Endothelial cell of umbilical vein (primary cell): ENCODE results near the gene HSF2BP. TPM values are rescaled to one million over a fixed set of nuclear protein-coding genes. Genes with fewer than 3 reads are reported as not detected.

Experiments
- BruUV-seq: library from RNA; stranded (reverse); fragments of 400-500 nt; replicated peaks from 2 replicates; lab custom pipeline; 2021; lab: Mats Ljungman, UMichigan
- CTCF ChIA-PET: fragments of 300-600, 350-600 bp; sonication (Branson Sonifier 250); formaldehyde crosslinking; loops from one replicate; lab custom pipeline; 2021; ENCODE audit warnings: antibody characterized with exemption, inconsistent platforms; lab: Charles Lee
- POLR2A ChIA-PET: fragments of 300-600, 350-600 bp; sonication (Branson Sonifier 250); formaldehyde crosslinking; loops from one replicate; lab custom pipeline; 2021; ENCODE audit warnings: antibody characterized with exemption, inconsistent platforms; lab: Charles Lee
- DNase-seq: peaks from one replicate; pipeline ENCODE4 v3.0.0-alpha.2; 2011; ENCODE audit warnings: low read depth, low spot score
- FAIRE-seq: peaks from 2 replicates; lab custom pipeline; 2011; peaks lifted over from hg19 to GRCh38; lab: Jason Lieb, UNC
- H2AFZ ChIP-seq: 2 replicates; pipeline ENCODE4 v1.6.0; 2012; ENCODE audit warnings: low read depth, low read length, control low read depth, inconsistent platforms
- H3K27ac ChIP-seq: 2 replicates; pipeline ENCODE4 v1.5.1; 2011; ENCODE audit warnings: low read depth, mild to moderate bottlenecking, control low read depth, low read length, moderate library complexity; ENCODE audit not compliant: insufficient read depth
- H3K27me3 ChIP-seq, 2 experiments: 2 replicates each; pipeline versions ENCODE4 v1.6.0 to v1.6.1; 2011; ENCODE audit warnings: low read length in 2 of 2, mixed read lengths in 1 of 2; ENCODE audit not compliant: control insufficient read depth in 2 of 2, insufficient read depth in 2 of 2
- H3K36me3 ChIP-seq, 2 experiments: 2 replicates in 1 of 2; 3 replicates in 1 of 2; pipeline ENCODE4 v1.5.1; 2011; ENCODE audit warnings: low read length in 2 of 2, mild to moderate bottlenecking in 1 of 2, moderate library complexity in 1 of 2; ENCODE audit not compliant: control insufficient read depth in 2 of 2, insufficient read depth in 2 of 2; ENCODE audit errors: extremely low read depth in 1 of 2
- H3K4me1 ChIP-seq: 3 replicates; pipeline ENCODE4 v1.5.1; 2011; ENCODE audit warnings: mild to moderate bottlenecking, low read length; ENCODE audit not compliant: control insufficient read depth, insufficient read depth; ENCODE audit errors: extremely low read depth
- H3K4me2 ChIP-seq: 2 replicates; pipeline ENCODE4 v1.6.1; 2011; ENCODE audit warnings: low read length, control low read depth, mixed read lengths; ENCODE audit not compliant: insufficient read depth
- H3K4me3 ChIP-seq, 3 experiments: fragments of 200-600 bp in 1 of 3; sonication (generic), shearing (Covaris generic) in 1 of 3; replicated peaks in 1 of 3; 2 replicates each; pipeline ENCODE4 v1.5.1; 2011 to 2016; ENCODE audit warnings: control low read depth in 3 of 3, low read length in 3 of 3, mild to moderate bottlenecking in 2 of 3, inconsistent platforms in 1 of 3, low read depth in 1 of 3, moderate library complexity in 1 of 3; ENCODE audit not compliant: insufficient read depth in 1 of 3
- H3K79me2 ChIP-seq: 2 replicates; pipeline ENCODE4 v1.6.0; 2012; ENCODE audit warnings: low read length, inconsistent platforms; ENCODE audit not compliant: control insufficient read depth, insufficient read depth
- H3K9ac ChIP-seq: replicated peaks from 2 replicates; pipeline ENCODE3; 2011; ENCODE audit warnings: low read length, control low read depth; ENCODE audit not compliant: insufficient read depth; ENCODE audit errors: extremely low read depth
- H3K9me1 ChIP-seq: replicated peaks from 3 replicates; pipeline ENCODE4 v1.6.0; 2011; ENCODE audit warnings: mild to moderate bottlenecking, low read length; ENCODE audit not compliant: control insufficient read depth, insufficient read depth; ENCODE audit errors: extremely low read depth
- H3K9me3 ChIP-seq: replicated peaks from 2 replicates; pipeline ENCODE4 v1.5.1; 2012; ENCODE audit warnings: low read length, inconsistent platforms; ENCODE audit not compliant: control insufficient read depth, insufficient read depth
- H4K20me1 ChIP-seq: replicated peaks from 2 replicates; pipeline ENCODE3; 2011; ENCODE audit warnings: mild to moderate bottlenecking, low read length; ENCODE audit not compliant: control insufficient read depth, insufficient read depth; ENCODE audit errors: extremely low read depth
- EZH2 ChIP-seq: IDR thresholded peaks from 2 replicates; pipeline ENCODE4 v1.6.1; 2012; ENCODE audit warnings: borderline replicate concordance, low read depth, mild to moderate bottlenecking, moderate library complexity, low read length, inconsistent platforms; ENCODE audit not compliant: severe bottlenecking
- FOS ChIP-seq: IDR thresholded peaks from 2 replicates; pipeline ENCODE4 v1.6.1; 2011; ENCODE audit warnings: mild to moderate bottlenecking, low read length, moderate library complexity, borderline replicate concordance; ENCODE audit not compliant: insufficient read depth
- GATA2 ChIP-seq: IDR thresholded peaks from 2 replicates; pipeline ENCODE4 v1.7.0; 2011; ENCODE audit warnings: low read depth, mild to moderate bottlenecking, moderate library complexity, mixed read lengths, low read length; ENCODE audit not compliant: insufficient read length, insufficient read depth
- JUN ChIP-seq: IDR thresholded peaks from 2 replicates; pipeline ENCODE4 v1.6.1; 2011; ENCODE audit warnings: borderline replicate concordance, low read depth; ENCODE audit not compliant: insufficient read length, insufficient read depth
- MAX ChIP-seq: IDR thresholded peaks from 2 replicates; pipeline ENCODE4 v1.6.1; 2011; ENCODE audit not compliant: insufficient read depth, insufficient read length
- MYC ChIP-seq: IDR thresholded peaks from one replicate; pipeline ENCODE4 v1.6.1; 2011; ENCODE audit warnings: mild to moderate bottlenecking, low read depth, low read length
- POLR2A ChIP-seq: IDR thresholded peaks from 2 replicates; pipeline ENCODE4 v1.6.1; 2012; ENCODE audit warnings: low read depth, mild to moderate bottlenecking, control low read depth, low read length
- POLR2AphosphoS5 ChIP-seq: IDR thresholded peaks from 2 replicates; pipeline ENCODE4 v1.6.1; 2012; ENCODE audit warnings: low read depth, mild to moderate bottlenecking, control low read depth, low read length, moderate library complexity; ENCODE audit not compliant: insufficient read depth
- dilution Hi-C: fragments of 300-500 bp; cut with MboI; formaldehyde crosslinking; loops from one replicate; pipeline ENCODE4 v1.15.0; 2019; ENCODE audit warnings: low sequenced_read_pairs; ENCODE audit not compliant: extremely low pct_ligation_motif_present
- intact Hi-C: fragments of 100-400 bp; cut with micrococcal nuclease; formaldehyde crosslinking; loops from one replicate; pipeline ENCODE4 v1.10.0; 2022
- polyA plus RNA-seq, 4 experiments: library from polyadenylated mRNA; depleted of rRNA in 3 of 4; stranded (reverse) in 3 of 4; unstranded in 1 of 4; fragments of >200 nt; gene quantifications; 2 replicates each; pipeline versions ENCODE4 v1.2.1 to v1.2.3, GENCODE V29; 2011 to 2012; ENCODE audit warnings: missing spikeins in 1 of 4
- total RNA-seq: library from RNA; stranded (reverse); gene quantifications from 2 replicates; pipeline ENCODE4 v1.2.3, GENCODE V29; 2021
- TF ChIP-seq, protein P1 (sequence below), 2 donors: IDR thresholded peaks; 1 replicate in 1 of 2; 2 replicates in 1 of 2; pipeline ENCODE4 v1.5.1; 2011; ENCODE audit warnings: low read length in 2 of 2, mild to moderate bottlenecking in 2 of 2, moderate library complexity in 2 of 2, control low read depth in 1 of 2, inconsistent platforms in 1 of 2, low read depth in 1 of 2; ENCODE audit not compliant: insufficient read depth in 1 of 2; ENCODE audit errors: extremely low read depth in 1 of 2

HSF2BP gene
- total and polyA plus RNA-seq, 2 donors (not counting 3 experiments of a cell fraction or from before 2014, with no cell fraction given): 0.41 to 0.55 TPM

DNA sequence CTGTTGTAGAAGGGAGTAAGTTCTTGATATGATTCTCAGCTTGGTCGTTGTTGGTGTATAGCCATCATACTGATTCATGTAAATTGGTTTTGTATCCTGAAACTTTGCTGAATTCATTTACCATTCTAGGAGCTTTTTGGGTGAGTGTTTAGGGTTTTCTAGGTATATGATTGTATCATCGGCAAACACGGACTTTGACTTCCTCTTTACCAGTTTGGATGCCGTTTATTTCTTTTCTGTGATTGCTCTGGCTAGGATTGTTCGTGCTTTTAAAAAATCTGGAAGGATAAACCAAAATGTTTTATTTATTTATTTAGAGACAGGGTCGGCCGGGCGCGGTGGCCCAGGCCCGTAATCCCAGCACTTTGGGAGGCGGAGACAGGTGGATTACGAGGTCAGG, 20.7 kb upstream of the HSF2BP start:
- H3K27ac ChIP-seq: no peak overlapping the region
- no peaks in the 10 kb centered on the region for H3K27me3 ChIP-seq
- dilution Hi-C loops (no loop called here), intact Hi-C loops (no loop called here)
- TF ChIP-seq JUN: no peak
- TF ChIP-seq POLR2AphosphoS5: no peak
- TF ChIP-seq, protein P1, sequence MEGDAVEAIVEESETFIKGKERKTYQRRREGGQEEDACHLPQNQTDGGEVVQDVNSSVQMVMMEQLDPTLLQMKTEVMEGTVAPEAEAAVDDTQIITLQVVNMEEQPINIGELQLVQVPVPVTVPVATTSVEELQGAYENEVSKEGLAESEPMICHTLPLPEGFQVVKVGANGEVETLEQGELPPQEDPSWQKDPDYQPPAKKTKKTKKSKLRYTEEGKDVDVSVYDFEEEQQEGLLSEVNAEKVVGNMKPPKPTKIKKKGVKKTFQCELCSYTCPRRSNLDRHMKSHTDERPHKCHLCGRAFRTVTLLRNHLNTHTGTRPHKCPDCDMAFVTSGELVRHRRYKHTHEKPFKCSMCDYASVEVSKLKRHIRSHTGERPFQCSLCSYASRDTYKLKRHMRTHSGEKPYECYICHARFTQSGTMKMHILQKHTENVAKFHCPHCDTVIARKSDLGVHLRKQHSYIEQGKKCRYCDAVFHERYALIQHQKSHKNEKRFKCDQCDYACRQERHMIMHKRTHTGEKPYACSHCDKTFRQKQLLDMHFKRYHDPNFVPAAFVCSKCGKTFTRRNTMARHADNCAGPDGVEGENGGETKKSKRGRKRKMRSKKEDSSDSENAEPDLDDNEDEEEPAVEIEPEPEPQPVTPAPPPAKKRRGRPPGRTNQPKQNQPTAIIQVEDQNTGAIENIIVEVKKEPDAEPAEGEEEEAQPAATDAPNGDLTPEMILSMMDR (IDR thresholded peaks at IDR 0.05; ENCODE audit: extremely low read depth in 1 of 2, insufficient read depth in 1 of 2, low read depth in 1 of 2, low read length in 2 of 2): no peak
- TF ChIP-seq GATA2: no peak
- TF ChIP-seq POLR2A: no peak
- TF ChIP-seq MYC: no peak
- no peak for TF ChIP-seq EZH2
- TF ChIP-seq FOS: no peak
- no peak for TF ChIP-seq MAX
- H3K79me2 ChIP-seq: peaks cover 11% of the 10 kb centered on the region
- H3K9ac ChIP-seq: no peak overlapping the region
- CTCF ChIA-PET: no interaction called here
- POLR2A ChIA-PET: interaction anchor here (0.9 kb wide), 1 partner anchor 20 kb away, joined by 3 read pairs; no protein-coding TSS in a partner anchor
- no peaks in the 10 kb centered on the region for H3K9me1 ChIP-seq
- no peak overlapping the region for H2AFZ ChIP-seq
- DNase-seq (no peak), FAIRE-seq (no peak)
- no TSS peak for BruUV-seq
- no peak overlapping the region for H3K4me2 ChIP-seq
- H3K4me1 ChIP-seq: peaks cover 4% of the 10 kb centered on the region
- no peaks in the 10 kb centered on the region for H3K9me3 ChIP-seq
- H4K20me1 ChIP-seq: no peaks in the 10 kb centered on the region
- peaks cover 12 to 20% of the 10 kb centered on the region in 2 experiments for H3K36me3 ChIP-seq
- H3K4me3 ChIP-seq: no peak overlapping the region
